GM19025 (cell line): ENCODE measurements around the gene ARHGAP18.

ENCODE experiments used
- ATAC-seq: cut with Tn5 transposase; IDR thresholded peaks from one replicate; pipeline ENCODE4 v1.9.1; 2021; ENCODE audit warnings: mild to moderate bottlenecking, low read depth, moderate library complexity; ENCODE audit not compliant: unreplicated experiment

ARHGAP18 gene

DNA sequence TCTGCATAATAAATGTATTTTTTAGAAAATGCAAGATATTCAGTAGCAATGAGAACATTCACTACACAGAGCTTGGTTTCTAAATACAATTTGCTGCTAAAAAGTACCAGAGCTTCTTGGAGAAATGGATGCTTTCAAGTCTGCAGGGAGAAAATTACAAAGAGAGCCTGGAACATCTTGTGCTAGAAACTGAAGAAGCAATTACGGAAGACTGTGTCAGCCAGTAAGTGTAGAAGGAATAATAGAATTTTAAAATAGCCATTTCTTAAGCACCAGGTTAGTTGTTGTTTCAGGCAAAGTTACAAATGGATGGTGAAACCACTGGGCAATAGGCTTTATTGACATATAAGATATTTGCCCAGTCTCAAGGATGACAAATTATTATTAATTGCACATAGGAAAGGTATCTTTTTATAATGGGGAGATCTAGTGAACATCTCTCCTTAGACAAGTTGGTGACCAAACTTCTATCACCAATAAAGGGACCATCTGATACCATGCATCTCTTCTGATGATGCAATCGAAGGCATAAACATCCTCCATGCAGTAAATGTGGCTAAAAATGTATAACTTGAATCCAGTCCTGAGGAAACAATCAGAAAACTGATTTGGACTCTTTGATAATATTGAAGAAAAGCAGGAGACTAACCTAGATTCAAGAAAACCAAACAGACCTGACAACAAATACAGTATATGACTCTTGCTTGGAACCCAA is 81.7 kb downstream of the ARHGAP18 start:
- ATAC-seq, result no peak

DNA sequence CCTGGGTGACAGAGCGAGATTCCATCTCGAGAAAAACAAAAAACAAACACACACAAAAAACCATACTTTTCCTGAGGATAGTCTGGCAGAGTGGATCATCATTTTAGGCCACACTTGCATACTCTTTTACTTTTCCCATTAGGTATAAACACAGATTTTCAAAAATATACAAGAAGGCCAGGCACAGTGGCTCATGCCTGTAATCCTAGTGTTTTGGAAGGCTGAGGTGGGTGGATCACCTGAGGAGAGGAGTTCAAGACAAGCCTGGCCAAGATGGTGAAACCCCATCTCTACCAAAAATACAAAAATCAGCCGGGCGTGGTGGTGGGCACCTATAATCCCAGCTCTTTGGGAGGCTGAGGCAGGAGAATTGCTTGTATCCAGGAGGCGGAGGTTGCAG is 85.5 kb downstream of the ARHGAP18 start:
- no peak for ATAC-seq

DNA sequence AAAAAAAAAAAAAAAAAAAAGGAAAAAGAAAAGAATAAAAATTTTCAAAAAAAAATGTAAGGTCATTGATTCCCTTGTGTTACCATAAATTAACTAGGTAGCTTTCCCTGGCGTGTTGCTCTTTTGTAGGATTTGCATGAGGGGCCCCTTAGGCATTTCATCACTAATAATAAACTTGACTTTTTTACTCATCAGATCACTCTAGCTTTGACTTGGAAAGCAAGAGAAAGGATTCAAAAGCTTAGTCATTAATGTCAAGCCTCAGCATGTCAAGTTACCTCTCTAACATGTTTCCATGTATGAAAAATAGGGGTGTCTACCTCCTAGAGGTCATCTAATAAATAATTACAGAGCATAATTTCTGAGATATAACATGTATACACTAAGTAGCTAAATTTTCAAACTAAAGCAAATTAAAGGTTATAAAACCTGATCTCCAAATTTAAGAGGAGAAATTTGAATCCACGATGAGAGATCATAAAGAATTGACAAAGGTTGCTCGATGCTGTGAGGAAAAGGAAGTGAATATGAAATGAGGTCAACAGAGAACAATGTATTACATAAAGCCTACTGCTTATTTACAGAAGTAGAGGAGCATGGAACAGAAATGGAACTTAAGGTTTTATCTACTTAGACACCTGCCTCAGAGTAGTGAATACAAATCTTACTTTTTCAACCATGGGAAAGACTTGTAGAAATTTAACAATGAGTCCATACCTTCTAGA is 86.8 kb downstream of the ARHGAP18 start:
- ATAC-seq, result peak; percentile 56

DNA sequence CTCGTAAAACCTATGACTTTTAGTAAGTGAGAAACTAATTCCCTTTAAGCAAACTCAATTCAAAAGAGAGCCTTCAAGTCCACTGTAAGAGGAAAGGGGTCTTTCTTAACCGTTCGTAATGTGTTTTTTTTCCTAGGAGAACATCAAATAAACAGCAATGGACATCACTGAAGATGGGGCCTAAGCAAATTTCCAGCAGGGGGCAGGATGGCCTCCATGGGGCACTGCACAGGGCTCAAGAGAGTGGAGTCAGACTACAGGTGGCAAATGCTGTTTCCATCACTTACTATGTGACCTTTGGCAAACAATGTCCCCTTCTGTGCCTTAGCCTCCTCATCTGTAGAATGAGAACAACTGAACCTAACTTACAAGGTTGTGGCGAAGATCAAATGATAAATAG is 88.7 kb downstream of the ARHGAP18 start:
- ATAC-seq, result no peak

DNA sequence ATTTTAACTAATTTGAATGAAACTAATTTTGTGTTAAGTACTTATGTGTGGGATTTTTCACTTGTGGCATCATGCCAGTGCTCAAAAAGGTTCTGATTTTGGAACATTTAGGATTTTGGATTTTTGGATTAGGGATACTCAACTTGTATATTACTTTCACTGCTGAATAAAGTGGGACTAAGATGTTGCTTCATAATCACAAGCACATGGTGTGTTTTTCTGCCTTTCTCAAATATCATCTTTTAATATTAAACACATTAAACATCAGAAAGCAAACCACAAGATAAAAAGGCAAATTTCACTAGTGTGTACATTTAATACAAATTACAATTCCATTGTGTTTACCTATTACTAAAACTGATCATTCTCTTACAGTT is 89.8 kb downstream of the ARHGAP18 start:
- ATAC-seq, result no peak

DNA sequence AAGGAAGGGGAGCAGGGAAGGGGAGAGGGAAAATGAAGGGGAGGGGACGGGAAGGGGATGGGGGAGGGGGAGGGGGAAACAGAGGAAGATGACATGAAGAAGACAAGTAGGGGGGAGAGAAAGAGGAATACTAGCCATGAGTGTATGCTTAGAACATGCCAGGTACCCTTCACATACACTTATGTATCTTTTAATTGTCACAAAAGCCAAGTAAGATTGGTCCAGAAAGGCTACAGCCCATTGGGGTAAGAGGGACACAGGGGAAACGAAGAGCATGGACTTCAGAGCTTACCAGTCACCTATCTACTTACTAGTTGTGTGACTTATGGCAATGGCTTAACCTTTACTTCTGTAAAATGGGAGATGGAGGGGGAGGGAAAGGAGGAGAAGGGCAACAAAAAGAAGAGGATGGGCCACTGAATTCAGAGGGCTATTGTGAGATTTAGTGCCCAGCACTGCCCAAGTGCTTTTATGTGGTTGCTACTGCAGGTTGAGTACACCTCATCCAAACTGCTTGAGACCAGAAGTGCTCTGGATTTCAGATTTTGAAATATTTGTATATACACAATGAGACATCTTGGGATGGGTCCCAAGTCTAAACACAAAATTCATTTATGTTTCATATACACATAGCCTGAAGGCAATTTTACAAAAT is 90.3 kb downstream of the ARHGAP18 start:
- ATAC-seq, result no peak

DNA sequence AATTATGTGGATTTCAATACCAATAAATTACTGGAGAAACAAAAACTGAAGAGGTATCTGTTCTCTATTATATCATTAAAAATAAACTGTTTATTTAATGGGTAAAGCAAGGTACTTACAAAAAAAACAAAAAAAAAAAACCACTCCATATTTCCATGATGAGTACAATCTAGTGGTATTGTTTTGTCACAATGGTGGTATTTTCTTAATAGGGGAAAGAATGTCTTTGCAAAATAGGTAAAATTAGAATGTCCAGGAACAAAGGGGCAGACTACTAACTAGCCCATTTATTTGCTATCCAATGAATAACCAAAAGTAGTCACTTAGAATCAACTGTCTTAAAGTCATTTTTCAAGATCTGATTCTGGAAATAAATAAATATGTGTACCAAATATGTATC is 92.0 kb downstream of the ARHGAP18 start:
- no peak for ATAC-seq

DNA sequence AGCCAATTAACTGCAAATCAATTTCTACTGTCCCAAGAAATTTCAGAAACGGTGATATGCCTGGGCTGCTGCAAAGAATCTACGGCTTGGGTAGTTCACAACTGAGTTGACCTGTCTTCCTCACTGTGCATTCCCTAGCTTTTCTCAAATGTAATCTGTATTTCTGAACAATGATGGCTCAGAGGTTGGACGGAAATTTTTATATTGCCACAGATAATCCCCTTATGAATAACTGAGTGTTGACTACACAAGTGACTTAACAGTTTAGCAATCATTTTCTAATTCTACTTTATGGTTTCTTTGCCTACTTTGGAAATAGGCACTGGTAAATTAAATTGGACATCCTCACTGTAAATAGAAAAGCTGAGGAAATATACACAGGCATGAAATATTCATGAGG is 94.5 kb downstream of the ARHGAP18 start:
- ATAC-seq, result no peak

DNA sequence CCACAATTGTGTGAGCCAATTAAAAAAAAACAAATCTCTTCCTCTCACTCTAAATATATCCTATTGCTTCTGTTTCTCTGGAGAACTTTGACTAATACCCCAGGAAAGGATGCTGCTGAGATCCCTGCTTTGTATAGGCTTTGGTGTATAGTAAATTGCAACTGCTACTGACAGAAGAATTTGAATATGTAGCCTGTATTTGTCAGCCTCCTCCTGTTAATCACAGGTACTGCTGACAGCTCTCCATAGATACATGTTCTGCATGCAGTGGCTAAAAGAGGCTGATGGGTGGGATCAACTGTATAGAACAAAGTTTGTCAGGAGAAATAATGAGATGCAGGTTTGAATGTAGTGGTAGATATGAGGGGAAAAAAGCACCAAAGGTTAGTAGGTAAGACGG is 95.0 kb downstream of the ARHGAP18 start:
- ATAC-seq, result no peak

DNA sequence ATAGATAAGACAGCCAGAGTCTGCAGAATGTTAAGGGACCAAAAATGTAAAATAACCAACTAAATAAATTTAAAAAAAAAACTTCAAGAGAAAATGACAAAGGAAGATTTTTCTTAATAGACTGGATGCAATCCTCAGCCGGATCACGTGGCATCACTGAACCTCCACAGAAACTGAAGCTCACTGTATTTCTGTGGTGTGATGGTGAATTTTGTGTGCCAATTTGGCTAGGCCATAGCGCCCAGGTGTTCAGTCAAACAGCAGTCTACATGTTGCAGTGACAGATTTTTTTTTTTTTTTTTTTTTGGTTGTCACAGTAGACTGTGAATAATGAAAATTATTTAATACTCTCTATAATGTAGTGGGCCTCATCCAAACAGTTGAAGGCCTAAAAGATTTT is 95.5 kb downstream of the ARHGAP18 start:
- no peak for ATAC-seq

DNA sequence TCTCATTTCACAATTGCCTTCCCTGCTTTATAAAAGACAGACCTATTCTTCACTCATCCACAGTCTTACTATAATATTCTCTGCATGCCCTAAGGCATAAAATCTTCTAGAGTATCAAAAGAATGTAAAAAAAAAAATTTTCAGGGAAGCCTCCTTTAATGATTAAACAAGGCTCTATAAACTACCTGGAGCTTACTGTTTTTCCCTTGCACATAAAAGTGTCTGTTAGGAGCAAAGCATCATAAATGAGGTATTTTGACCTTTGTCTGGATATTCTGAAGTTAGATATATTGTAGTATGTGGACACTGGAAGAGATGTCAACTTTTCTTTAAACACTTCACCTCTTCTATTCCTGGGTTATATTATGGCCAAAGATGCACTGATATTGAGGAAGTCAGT is 97.5 kb downstream of the ARHGAP18 start:
- ATAC-seq, result no peak

DNA sequence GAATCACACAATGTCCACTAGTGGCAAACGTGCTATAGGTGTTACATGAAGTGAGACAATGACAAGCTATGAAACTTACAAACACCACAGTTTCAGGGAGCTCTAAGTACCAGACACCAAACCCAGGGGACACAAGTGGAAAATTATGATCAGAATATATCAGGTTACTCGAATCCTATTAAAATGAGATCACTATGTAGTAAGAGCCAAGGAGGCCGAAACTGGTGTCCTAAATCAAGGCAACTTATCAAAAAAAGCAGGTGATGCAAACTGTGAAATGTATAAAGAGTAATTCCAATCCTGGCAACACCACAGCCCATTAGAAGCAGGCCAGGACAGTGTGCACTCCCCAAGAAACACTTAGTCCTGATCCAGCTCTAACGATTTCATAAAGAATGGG is 100.3 kb downstream of the ARHGAP18 start:
- no peak for ATAC-seq

DNA sequence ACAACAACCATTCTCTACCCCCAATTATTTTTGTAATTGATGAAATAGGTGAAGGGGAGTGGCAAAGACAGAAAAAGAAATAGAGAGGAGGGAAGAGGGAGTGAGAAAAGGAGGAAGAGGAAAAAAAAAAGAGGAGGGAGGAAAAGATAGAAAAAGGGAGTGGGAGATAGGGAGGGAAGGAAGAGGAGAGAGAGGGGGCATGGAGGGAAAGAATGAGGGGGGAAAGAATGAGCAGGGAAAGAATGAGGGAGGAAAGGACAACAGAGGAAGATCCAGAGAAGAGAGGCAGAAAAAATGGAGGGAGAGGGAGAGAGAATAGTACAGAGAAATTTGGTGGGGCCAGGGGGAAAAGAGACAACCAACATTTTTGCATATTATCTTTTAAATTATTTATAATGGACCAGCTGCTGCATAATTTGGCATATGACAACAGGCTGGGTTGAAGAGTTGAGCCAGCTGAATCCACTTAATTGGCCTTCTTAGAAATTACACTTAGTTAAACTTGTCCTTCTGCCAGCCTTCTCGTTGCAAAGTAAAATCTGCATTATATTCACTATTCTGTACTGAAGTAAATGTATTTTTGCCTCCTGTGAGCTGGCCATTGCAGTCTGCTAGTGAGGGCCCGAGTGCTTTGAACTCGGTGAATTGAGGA is 101.0 kb downstream of the ARHGAP18 start:
- no peak for ATAC-seq

DNA sequence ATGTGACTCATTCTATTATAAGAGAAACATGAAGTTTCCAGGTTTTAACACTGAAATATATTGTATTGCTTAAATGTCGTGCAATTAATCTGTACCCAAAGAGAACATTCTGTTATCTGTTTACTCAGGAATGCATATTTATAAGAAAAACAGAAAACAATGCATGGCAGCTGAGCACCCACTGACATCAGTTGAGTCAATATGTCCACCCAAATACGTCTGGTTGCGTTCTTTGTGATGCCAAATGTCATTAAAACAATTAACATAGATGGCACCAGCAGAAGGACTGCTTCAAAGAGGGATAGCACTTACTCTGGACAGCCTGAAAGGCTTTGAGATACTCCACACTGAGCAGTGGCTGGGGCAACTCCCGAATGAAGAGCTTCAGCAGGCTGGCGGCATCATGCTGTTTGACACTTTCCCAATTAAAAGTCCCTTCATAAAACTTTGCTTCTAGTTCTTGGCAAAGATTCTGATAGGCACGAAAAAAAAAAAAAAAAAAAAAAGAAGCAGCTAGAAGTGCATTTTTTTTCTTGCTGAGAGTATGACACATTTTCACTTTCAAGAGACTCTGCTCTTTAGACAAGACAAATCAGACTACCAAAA is 102.3 kb downstream of the ARHGAP18 start:
- ATAC-seq, result no peak

DNA sequence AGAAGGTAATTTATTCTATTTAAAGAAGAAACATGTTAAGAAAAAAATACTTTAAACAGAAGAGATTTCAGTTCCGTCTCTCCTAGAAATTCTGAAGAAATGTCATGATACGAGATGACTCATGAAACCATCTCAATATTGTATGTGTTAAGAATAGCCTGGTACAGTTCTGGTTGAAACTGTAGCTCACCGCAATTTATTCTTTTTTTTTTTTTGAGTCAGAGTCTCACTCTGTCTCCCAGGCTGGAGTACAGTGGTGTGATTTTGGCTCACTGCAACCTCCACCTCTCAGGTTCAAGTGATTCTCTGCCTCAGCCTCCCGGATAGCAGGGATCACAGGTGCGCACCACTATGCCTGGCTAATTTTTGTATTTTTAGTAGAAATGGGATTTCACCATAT is 103.3 kb downstream of the ARHGAP18 start:
- ATAC-seq, result no peak

DNA sequence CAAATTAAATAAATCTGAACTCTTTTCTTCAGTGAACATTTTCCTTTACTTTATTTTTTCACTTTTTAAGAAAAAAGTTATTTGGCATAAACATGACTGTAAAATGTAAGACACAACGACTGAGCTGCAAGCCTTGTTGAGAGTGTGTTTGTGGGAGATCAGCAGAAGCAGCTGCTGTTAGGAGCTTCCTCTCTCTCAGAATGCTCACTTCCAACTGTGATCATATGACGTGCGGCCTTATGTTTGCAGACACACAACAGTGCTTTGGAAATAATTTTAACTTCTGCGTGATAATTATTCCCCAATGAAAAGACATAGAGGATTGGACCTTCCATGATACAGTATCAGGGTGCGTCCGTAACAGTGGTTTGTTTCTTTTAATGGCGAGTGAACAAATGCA is 104.0 kb downstream of the ARHGAP18 start:
- ATAC-seq, result no peak

DNA sequence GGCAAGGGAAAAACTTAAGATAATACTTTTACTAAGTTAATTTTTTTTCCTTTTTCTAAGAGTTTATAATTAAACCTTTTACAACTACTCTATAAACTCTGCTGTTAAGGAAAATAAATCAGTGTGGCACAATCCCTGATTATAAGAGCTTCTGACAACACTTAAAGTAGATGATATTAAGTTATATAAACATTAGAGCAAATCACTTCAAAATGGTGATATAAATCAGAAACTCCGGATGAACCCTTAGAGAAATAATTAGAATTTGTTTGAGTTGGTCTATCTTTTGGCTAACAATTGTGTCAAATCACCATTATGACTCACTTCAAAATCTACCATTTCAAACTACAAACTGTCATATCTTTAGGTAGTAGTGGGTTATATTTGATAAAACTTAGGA is 104.9 kb downstream of the ARHGAP18 start:
- ATAC-seq, result no peak

DNA sequence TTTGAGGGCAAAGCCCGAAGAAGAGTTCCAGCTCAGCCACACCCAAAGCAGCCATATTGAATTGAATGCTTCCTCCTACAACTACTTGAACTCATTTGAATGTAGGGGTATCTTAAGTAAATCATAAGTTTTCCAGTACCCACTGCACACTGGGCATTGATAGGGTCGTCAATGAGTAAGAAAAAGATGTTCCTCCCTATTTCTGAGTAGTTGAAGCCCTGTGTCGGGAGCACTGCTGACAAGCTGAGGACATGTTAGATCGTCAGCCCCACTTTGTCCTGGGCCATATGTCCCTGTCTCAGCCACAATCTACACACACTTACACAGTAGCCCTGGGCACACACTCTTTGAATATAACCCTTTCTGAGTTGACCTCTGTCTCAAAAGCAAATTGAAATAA is 105.7 kb downstream of the ARHGAP18 start:
- no peak for ATAC-seq

DNA sequence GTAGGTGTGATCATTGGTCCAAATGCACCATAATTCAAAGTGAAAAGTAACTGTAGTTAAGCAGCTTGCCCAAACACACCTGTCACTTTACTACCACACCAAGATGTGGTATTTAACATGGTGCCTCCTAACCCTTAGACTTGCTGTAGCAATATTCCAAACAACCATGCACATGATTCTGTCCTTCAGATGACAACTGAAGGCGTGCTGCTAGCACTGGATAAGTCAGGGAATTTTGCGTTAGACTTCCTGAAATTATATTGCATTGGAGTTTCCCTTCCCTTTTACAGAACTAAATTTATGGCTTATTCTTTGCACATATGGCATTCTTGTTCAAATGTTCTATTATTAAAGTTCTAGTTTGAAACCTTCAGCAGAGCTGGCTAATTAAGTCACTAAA is 106.2 kb downstream of the ARHGAP18 start:
- ATAC-seq, result no peak

DNA sequence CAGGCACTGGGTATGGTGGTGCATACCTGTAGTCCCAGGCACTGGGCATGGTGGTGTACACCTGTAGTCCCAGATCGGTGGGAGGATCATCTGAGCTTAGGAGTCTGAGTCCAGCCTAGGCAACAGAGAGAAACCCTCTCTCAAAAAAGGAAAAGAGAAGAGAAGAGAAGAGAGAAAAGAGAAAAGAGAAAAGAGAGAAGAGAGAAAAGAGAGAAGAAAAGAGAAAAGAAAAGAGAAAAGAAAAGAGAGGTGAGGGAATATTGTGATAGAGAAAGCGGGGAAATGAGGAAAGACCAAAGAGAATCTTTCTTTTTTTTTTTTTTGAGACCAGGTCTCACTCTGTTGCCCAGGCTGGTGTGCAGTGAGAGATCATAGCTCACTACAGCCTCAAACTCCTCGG is 108.7 kb downstream of the ARHGAP18 start:
- ATAC-seq, result no peak

DNA sequence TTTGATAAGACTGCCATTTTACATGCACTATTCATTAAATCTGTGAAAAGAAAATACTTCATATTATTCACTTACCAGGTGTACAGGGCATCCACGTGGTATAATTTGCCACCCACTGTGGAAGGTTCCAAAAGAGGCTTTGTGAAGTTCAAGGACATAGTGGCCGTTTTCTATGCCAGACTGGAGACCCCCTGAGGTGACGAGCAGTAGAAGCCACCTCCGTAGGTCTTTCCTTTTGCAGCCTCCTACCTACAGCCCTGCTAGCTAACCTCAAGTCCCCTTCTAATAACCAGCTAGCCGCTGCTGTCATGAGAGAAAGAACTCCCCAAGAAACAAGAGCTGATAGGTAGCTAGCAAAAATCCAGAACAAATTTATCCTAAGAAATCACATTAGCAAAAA is 110.5 kb downstream of the ARHGAP18 start:
- ATAC-seq, result no peak
